ENCODE measurements around the gene CYP2A6.
"Not testable (repeated sequence)": the region's sequence is repeated elsewhere in the genome, so short reads cannot be mapped to it uniquely, and the experiment has no call there.

Gene CYP2A6, protein sequence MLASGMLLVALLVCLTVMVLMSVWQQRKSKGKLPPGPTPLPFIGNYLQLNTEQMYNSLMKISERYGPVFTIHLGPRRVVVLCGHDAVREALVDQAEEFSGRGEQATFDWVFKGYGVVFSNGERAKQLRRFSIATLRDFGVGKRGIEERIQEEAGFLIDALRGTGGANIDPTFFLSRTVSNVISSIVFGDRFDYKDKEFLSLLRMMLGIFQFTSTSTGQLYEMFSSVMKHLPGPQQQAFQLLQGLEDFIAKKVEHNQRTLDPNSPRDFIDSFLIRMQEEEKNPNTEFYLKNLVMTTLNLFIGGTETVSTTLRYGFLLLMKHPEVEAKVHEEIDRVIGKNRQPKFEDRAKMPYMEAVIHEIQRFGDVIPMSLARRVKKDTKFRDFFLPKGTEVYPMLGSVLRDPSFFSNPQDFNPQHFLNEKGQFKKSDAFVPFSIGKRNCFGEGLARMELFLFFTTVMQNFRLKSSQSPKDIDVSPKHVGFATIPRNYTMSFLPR

DNA sequence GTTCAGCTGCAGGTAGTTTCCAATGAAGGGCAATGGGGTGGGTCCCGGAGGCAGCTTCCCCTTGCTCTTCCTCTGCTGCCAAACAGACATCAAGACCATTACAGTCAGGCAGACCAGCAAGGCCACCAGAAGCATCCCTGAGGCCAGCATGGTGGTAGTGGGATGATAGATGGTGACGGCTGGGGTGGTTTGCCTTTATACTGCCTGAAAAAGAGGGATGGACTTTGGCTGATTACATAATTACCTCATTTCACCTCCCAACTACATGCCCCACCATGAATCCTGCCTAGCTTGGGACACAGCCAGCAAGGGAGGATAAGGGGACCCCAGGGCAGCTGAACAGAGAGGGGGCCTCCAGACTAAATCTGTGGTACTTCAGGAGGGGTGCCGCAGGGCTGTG is at the start of gene CYP2A6:
Gene CYP2A6 (minus strand): TSS at position 171 of the 400 bp plus-strand sequence. CDS start 21 bp downstream, at position 150.
- not testable (repeated sequence) for H3K27ac ChIP-seq

DNA sequence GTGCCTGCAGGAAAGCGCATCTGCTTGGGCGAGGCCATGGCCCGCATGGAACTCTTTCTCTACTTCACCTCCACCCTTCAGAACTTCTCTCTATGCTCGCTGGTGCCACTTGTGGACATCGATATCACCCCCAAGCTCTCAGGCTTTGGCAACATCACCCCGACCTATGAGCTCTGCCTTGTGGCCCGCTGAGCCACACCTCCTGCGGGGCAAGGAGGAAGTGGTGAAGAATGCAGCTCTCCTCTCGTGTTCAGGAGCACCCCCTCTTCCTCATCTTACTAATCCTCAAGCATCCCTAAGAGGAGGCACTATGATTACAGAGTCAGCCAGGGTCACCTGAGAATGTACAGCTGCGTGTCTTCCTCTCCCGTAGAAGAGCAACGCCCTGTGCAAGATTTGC is 49.7 kb upstream of the CYP2A6 start:
- not testable (repeated sequence) for H3K27ac ChIP-seq

DNA sequence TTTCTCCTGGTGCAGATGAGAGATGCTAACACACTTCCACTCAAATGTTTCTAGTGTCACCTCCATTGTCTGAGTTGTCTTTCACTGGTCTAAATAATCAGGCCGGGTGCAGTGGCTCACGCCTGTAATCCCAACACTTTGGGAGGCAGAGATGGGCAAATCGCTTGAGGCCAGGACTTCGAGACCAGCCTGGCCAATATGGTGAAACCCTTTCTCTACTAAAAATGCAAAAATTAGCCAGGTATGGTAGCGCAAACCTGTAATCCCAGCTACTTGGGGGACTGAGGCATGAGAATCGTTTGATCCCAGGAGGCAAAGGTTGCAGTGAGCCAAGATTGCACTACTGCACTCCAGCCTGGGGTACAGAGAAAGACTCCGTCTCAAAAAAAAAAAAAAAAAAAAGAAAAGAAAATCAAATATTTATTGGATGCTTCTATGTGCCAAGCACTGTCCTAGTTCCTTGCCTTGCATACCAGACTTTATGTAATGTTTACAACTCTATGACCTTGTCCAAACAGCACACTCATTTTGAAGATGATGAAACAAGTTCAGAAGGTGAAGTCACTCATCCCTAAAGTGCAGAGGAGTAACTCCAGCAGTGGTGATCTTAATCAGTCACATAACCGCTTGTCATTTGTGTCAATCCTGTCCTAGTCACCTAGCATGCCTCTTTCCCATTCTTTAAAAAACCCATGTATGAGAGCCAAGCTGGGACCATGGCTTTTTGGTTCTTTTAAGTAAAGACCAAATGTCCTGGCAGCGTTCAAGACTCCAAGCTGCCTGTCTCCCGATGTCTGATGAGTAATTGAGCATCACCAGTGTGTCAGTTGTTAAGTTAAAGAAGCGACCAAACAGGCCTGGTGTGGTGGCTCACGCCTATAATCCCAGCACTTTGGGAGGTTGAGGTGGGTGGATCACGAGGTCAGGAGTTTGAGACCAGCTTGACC is 46.9 kb upstream of the CYP2A6 start:
- H3K27ac ChIP-seq: not testable (repeated sequence)

DNA sequence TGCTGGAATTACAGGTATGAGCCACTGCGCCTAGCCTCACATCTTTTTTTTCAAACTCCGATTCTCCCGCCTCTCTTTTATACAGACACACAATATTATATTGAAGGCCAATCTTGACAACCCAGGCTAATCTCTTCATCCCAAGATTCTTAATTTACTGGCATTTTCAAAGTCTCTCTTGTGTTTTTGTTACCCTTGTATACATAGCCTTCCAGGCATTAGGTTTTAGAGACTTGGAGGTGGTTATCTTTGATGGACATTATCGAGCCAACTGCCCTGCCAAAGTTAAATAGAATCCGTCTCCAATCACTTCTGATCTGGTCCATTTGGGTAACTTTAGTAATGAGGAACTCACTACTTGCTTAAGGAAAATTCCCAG is 46.2 kb upstream of the CYP2A6 start:
- no peak overlapping the region for H3K27ac ChIP-seq
- TF ChIP-seq, protein P1, sequence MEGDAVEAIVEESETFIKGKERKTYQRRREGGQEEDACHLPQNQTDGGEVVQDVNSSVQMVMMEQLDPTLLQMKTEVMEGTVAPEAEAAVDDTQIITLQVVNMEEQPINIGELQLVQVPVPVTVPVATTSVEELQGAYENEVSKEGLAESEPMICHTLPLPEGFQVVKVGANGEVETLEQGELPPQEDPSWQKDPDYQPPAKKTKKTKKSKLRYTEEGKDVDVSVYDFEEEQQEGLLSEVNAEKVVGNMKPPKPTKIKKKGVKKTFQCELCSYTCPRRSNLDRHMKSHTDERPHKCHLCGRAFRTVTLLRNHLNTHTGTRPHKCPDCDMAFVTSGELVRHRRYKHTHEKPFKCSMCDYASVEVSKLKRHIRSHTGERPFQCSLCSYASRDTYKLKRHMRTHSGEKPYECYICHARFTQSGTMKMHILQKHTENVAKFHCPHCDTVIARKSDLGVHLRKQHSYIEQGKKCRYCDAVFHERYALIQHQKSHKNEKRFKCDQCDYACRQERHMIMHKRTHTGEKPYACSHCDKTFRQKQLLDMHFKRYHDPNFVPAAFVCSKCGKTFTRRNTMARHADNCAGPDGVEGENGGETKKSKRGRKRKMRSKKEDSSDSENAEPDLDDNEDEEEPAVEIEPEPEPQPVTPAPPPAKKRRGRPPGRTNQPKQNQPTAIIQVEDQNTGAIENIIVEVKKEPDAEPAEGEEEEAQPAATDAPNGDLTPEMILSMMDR (IDR thresholded peaks at IDR 0.05): no peak
- TF ChIP-seq ZFX (IDR thresholded peaks at IDR 0.05; ENCODE audit: borderline replicate concordance): no peak

DNA sequence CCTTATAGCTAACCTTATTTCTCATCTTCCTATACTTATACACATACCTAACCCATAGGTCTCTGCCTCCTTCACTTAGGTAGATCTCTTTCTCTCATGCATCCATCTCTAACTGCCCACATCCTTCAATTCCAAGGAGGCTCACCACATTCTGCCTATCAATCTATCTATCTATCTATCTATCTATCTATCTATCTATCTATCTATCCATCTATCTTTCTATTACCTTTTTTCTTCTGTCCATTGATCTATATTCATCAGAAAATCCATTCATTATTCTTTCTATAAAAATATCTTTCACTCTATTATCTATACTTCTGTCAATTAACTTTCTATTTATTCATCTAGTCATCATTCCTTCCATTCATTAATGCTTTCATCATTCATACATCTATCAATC is 42.9 kb upstream of the CYP2A6 start:
- no peak overlapping the region for H3K27ac ChIP-seq
- TF ChIP-seq, protein P1 (IDR thresholded peaks at IDR 0.05): no peak
- no peak for TF ChIP-seq ZFX (IDR thresholded peaks at IDR 0.05; ENCODE audit: borderline replicate concordance)

DNA sequence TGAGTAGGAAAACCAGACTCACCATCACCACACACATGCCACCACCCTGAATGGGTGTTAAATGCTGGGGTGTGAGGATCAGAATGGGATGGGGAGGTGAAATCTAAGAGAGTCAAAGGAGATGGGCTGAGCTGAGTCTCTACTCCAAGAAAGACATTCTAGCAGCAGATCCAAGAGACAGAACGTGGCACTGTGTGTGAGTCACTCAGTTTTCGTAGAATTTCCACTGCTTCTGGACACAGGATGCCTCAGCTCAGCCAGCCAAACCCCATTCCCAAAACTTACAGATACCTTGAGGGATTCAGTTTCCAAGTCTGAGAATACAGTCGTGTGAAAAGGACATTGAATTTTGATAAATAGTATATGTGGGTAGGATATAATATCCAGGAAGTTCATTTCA is 39.1 kb upstream of the CYP2A6 start:
- no peak for TF ChIP-seq ZFX (IDR thresholded peaks at IDR 0.05; ENCODE audit: borderline replicate concordance)
- TF ChIP-seq, protein P1 (IDR thresholded peaks at IDR 0.05): no peak

DNA sequence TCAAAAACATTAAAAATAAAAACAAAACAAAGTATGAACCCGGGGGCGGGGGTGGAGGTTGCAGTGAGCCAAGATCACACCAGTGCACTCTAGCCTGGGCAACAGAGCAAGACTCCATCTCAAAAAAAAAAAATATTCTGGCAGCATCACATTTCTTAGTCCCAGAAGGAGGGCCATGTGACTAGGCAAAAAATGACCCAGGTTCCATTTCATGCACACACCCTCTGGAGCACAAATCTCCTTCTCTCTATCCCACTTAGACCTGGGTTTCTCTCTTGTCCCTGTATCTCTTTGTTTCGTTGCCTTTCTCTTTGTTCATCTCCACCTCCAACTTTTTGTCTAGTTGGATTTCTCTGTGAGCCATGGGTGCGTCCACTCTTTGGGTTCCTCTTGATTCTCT is 37.9 kb upstream of the CYP2A6 start:
- TF ChIP-seq, protein P1 (IDR thresholded peaks at IDR 0.05): no peak
- no peak for TF ChIP-seq ZFX (IDR thresholded peaks at IDR 0.05; ENCODE audit: borderline replicate concordance)
- no peak overlapping the region for H3K27ac ChIP-seq

More for the DNA sequence above, 39.1 kb upstream of the CYP2A6 start:
- H3K27ac ChIP-seq: no peak overlapping the region

DNA sequence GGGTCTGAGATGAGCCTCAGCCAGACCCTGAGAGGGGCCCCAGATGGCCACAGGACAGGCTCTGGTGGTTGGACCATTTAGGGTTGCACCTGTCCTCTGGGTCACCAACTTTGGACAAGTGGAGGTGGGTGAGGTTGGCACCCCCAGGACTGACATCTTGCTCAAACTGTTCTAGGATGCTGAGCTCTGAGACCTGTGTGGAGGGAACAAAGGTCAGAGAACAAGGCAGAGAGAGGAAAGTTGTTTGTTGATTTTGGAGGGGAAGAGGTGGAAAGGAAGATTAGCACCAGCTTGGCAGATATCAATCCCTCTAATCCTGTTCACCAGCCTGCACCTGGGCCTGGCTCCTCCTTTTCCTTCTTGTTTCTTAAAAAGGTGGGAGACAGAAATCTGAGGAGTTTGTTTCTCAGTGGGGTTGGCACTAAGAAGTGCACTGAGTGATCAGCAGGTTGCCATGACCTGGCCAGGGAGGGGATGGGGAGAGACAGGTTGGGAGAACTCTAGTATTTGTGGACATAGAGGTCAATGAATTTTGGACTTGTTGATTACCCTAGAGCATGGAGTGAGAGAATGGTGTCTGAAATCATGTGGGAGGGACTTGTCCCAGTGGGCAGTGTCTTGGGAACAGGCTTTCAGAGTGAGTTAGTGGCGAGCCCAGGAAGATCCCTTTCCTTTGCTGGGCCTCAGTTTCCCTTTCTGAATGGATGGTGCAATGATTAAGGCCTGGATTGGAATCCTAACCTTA is 34.1 kb upstream of the CYP2A6 start:
- not testable (repeated sequence) for H3K27ac ChIP-seq

DNA sequence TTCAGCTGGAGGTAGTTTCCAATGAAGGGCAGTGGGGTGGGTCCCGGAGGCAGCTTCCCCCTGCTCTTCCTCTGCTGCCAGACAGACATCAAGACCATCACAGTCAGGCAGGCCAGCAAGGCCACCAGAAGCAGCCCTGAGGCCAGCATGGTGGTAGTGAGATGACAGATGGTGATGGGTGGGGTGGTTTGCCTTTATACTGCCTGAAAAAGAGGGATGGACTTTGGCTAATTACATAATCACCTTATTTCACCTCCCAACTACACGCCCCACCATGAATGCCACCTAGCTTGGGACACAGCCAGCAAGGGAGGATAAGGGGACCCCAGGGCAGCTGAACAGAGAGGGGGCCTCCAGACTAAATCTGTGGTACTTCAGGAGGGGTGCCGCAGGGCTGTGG is 31.8 kb upstream of the CYP2A6 start, which contains the start of gene CYP2A7:
Gene CYP2A7 (minus strand): TSS at position 170 of the 400 bp plus-strand sequence. CDS start 21 bp downstream, at position 149.
- not testable (repeated sequence) for H3K27ac ChIP-seq

DNA sequence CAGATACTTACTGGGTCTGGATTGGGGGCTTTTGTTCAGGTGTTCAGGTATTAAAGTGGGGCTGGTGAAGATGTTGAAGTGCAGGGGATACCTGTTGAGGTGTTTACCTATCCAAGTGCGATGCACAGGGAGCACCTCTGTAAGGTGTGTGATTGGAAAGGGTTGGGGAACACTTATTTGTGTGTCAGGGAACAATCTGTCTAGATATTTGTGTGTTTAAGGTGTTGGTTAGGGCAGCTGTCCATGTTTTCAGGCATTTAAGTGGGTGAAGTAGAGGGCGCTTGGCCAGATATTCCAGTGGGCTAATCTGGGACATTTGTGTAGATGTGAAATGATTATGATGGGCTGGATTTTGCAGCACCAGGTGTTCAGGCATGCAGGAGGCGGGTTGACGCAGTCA is 29.1 kb upstream of the CYP2A6 start:
- H3K27ac ChIP-seq: not testable (repeated sequence)

DNA sequence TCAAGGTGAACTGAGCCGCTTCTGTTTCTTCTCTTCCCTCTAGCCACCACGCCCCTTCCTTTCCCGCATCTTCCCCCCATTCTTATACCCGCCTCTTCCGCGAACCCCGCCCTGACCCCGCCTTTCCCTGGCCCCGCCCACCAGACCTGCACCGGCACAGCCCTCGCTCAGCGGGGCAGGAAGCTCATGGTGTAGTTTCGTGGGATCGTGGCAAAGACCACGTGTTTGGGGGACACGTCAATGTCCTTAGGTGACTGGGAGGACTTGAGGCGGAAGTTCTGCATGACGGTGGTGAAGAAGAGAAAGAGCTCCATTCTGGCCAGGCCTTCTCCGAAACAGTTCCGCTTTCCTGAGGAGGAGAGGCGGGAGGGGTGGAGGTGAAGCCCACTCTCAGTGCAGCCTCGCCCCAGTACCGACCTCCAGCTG is 25.3 kb upstream of the CYP2A6 start:
- H3K27ac ChIP-seq: not testable (repeated sequence)

DNA sequence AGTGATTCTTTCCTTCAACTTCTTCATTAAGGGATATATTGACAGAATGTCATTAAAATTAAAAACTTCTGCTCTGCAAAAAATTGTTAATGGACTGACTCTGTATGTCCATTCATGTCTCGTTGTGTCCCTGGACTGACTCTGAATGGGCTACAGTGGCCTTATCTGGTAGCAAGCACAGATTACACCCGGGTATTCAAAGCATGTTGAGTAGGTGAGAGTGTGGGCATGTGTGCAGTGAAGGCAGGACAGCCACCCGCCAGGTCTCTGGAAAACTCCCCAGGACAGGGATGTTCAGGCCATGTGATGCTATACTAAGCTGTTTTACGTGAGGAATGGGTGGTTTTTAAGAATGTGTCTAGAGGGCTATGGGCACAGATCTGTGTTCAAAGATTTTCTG is 24.6 kb upstream of the CYP2A6 start:
- H3K27ac ChIP-seq: not testable (repeated sequence)

DNA sequence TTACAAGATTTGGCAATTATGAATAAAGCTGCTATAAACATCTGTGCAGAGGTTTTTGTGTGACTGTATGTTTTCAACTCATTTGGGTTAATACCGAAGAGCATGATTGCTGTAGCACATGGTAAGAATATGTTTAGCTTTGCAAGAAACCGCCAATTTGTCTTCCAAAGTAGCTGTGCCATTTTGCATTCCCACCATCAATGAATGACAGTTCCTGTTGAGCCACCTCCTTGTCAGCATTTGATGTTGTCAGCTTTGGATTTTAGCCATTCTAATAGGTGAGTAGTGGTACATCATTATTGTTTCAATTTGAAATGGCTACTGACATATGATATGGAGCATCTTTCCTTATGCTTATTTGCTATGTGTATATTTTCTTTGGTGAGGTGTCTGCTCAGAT is 23.6 kb upstream of the CYP2A6 start:
- H3K27ac ChIP-seq: not testable (repeated sequence)
